Spleen (tissue), 7 donors: ENCODE results near the gene EPB41.

Source experiments
- CTCF ChIP-seq, 11 experiments: fragments of 200-600 bp in 7 of 11; fragments of 450-650 bp in 4 of 11; sonication (generic) in 4 of 11; IDR thresholded peaks in 8 of 11; conservative IDR thresholded peaks in 3 of 11; 1 replicate in 7 of 11; 2 replicates in 4 of 11; pipeline versions ENCODE4 v1.4.0 to v1.8.0; 2016 to 2021; ENCODE audit warnings: antibody characterized with exemption in 11 of 11, inconsistent platforms in 4 of 11, mild to moderate bottlenecking in 1 of 11
- POLR2A ChIP-seq, 3 donors: fragments of 450-650 bp; IDR thresholded peaks; one replicate each; pipeline ENCODE4 v1.5.1; 2017; ENCODE audit warnings: antibody characterized with exemption in 3 of 3, mild to moderate bottlenecking in 1 of 3
- POLR2AphosphoS5 ChIP-seq, 3 donors: sonication (generic); formaldehyde crosslinking; IDR thresholded peaks; one replicate each; pipeline ENCODE4 v1.5.1; 2017; ENCODE audit warnings: antibody characterized with exemption in 3 of 3
- donor health status: DM: no; HTN: no; CAD: no; lungs with moderate emphysema.
- donor health status: DM: no; HTN: no; CAD: no.
- donor health status: DM: no; HTN: no; CAD: no.

GRCh38 chr1:29047142-29047541, 132.8 kb downstream of the EPB41 start:
- TF ChIP-seq CTCF (IDR thresholded peaks at IDR 0.05 in 8 of 11, conservative IDR thresholded peaks at IDR 0.05 in 3 of 11) (no peak), POLR2AphosphoS5 (IDR thresholded peaks at IDR 0.05) (no peak), POLR2A (IDR thresholded peaks at IDR 0.05) (no peak)
